RWPE2 (cell line): ENCODE data around the gene PSG6.
"Not testable (repeated sequence)": the region's sequence is repeated elsewhere in the genome, so short reads cannot be mapped to it uniquely, and the experiment has no call there.

Experiments
- ATAC-seq: fragments of 200-7000 bp; cut with Tn5 transposase; 3 replicates; pipeline ENCODE4 v1.9.1; 2021; ENCODE audit warnings: low read depth
- DNase-seq: peaks from one replicate; pipeline ENCODE4 v3.0.0-alpha.2; 2020; ENCODE audit warnings: low spot score
- H3K27ac ChIP-seq: fragments of 450-650 bp; 2 replicates; pipeline ENCODE4 v1.5.1; 2017; ENCODE audit warnings: mild to moderate bottlenecking; ENCODE audit not compliant: poor library complexity, severe bottlenecking
- H3K27me3 ChIP-seq: fragments of 250-450 bp; sonication (Bioruptor Pico); 2 replicates; pipeline ENCODE4 v1.5.1; 2021; ENCODE audit warnings: mild to moderate bottlenecking, moderate library complexity; ENCODE audit not compliant: insufficient read depth, poor library complexity, severe bottlenecking
- H3K36me3 ChIP-seq: fragments of 250-450 bp; sonication (Bioruptor Pico); 2 replicates; pipeline ENCODE4 v1.5.1; 2020; ENCODE audit warnings: low read depth, mild to moderate bottlenecking, moderate library complexity
- H3K4me1 ChIP-seq: fragments of 250-450 bp; sonication (Bioruptor Pico); 2 replicates; pipeline ENCODE4 v1.5.1; 2021; ENCODE audit warnings: mild to moderate bottlenecking, moderate library complexity; ENCODE audit not compliant: insufficient read depth, poor library complexity, severe bottlenecking
- H3K4me3 ChIP-seq: fragments of 250-450 bp; sonication (Bioruptor Pico); 2 replicates; pipeline ENCODE4 v1.5.1; 2021; ENCODE audit warnings: mild to moderate bottlenecking, moderate library complexity; ENCODE audit not compliant: severe bottlenecking
- H3K9me3 ChIP-seq: fragments of 250-450 bp; sonication (Bioruptor Pico); 2 replicates; pipeline ENCODE4 v1.5.1; 2021; ENCODE audit warnings: mild to moderate bottlenecking, moderate library complexity; ENCODE audit not compliant: severe bottlenecking
- TF ChIP-seq, protein P1 (sequence below): fragments of 450-650 bp; IDR thresholded peaks from one replicate; pipeline ENCODE4 v1.5.1; 2017; ENCODE audit warnings: mild to moderate bottlenecking, moderate library complexity; ENCODE audit not compliant: poor library complexity, severe bottlenecking

PSG6 gene

DNA sequence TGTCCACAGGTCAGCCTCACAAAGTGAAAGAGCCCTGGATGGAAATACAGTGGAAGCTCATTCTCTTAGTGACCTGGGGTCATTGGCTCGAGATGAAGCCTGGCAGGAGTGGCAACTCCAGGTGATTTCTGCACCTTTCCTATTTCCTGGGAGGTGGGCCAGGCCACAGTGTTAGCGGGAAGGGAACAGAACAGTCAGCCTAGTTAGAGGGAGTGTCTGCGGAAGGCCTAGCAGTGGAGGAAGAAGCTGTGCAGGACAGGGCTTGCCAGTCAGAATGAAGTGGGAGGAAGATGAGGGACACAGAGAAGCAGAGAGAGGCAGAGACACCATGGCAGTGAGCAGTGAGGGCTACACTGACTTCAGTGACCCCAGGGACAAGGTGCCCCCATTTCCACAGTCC lies 15.7 kb upstream of the PSG6 start:
- not testable (repeated sequence) for H3K36me3 ChIP-seq, H3K4me3 ChIP-seq, DNase-seq, ATAC-seq, H3K9me3 ChIP-seq, H3K27me3 ChIP-seq
- H3K4me1 ChIP-seq, result peaks cover 18% of the 10 kb centered on the region
- peak overlapping the region; percentile 95 for H3K27ac ChIP-seq

DNA sequence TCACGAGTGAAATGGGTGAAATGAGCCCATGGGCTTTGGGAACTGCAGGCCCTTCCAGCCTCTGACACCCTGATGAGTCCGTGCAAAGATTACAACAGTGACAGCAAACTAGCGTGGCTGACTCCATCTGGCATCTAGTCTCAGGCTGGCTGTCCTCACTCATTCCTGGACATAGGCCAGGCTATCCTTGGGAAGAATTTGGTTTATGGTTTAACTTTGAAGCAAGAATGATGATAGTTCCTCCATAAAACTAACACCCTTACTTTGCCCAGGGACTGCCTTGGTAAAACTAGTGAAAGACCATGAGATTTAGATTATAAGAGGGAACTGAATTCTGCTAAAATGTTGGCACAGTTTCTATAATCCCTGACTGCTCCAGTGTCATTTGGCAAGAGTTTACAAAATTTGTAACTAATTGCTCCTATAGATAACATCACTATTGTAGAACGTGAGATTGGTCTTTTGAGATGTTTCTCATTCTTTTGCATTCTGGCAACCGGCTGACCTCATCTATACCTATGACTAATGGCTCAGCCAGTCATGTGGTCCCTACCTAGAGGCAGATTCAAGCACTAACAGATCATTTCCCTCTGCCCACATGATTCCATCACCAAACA lies 14.9 kb upstream of the PSG6 start:
- Histone ChIP-seq H3K4me1 (peaks cover 18% of the 10 kb centered on the region), H3K27ac (peak overlapping the region; percentile 95)
- H3K36me3 ChIP-seq, ATAC-seq, DNase-seq, H3K4me3 ChIP-seq, H3K27me3 ChIP-seq, H3K9me3 ChIP-seq: not testable (repeated sequence)

- H3K4me3 ChIP-seq, H3K27me3 ChIP-seq, ATAC-seq, H3K36me3 ChIP-seq, H3K9me3 ChIP-seq, H3K27ac ChIP-seq, DNase-seq: not testable (repeated sequence)
- TF ChIP-seq, protein P1, sequence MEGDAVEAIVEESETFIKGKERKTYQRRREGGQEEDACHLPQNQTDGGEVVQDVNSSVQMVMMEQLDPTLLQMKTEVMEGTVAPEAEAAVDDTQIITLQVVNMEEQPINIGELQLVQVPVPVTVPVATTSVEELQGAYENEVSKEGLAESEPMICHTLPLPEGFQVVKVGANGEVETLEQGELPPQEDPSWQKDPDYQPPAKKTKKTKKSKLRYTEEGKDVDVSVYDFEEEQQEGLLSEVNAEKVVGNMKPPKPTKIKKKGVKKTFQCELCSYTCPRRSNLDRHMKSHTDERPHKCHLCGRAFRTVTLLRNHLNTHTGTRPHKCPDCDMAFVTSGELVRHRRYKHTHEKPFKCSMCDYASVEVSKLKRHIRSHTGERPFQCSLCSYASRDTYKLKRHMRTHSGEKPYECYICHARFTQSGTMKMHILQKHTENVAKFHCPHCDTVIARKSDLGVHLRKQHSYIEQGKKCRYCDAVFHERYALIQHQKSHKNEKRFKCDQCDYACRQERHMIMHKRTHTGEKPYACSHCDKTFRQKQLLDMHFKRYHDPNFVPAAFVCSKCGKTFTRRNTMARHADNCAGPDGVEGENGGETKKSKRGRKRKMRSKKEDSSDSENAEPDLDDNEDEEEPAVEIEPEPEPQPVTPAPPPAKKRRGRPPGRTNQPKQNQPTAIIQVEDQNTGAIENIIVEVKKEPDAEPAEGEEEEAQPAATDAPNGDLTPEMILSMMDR, result peak; percentile 81
- peaks cover 18% of the 10 kb centered on the region for H3K4me1 ChIP-seq
Measured at GRCh38 chr19:42930214-42930613, 12.5 kb upstream of the PSG6 start.

DNA sequence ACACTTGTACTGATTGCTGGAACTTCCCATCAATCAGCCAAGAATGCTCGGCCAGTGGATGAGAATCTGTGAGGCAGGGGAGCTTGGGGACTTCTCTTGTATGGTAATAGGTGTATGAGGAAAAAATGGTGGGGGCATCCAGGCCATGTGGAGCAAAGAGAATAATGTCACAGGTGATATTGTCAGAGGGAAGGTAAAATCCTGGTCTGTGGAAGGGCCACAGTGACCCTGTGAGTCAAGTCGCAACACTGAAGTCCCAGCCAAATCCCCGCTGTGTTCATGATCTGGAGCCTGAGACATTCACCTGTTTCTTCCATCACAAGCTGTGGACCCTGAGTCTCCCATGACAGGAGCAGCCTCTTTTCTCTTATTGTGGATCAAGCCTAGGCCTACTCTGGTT lies 11.2 kb upstream of the PSG6 start:
- DNase-seq (no peak), ATAC-seq (no peak)
- Histone ChIP-seq H3K36me3 (no peaks in the 10 kb centered on the region), H3K9me3 (no peaks in the 10 kb centered on the region), H3K4me1 (peaks cover 17% of the 10 kb centered on the region), H3K27ac (no peak overlapping the region), H3K4me3 (no peak overlapping the region), H3K27me3 (no peaks in the 10 kb centered on the region)
- TF ChIP-seq, protein P1, result no peak

GRCh38 chr19:42926781-42927180 lies 9.1 kb upstream of the PSG6 start:
- no peaks in the 10 kb centered on the region for H3K27me3 ChIP-seq
- H3K27ac ChIP-seq, result no peak overlapping the region
- TF ChIP-seq, protein P1, result no peak
- H3K4me1 ChIP-seq, result no peaks in the 10 kb centered on the region
- DNase-seq (no peak), ATAC-seq (no peak)
- no peaks in the 10 kb centered on the region for H3K9me3 ChIP-seq
- no peaks in the 10 kb centered on the region for H3K36me3 ChIP-seq
- H3K4me3 ChIP-seq, result no peak overlapping the region

DNA sequence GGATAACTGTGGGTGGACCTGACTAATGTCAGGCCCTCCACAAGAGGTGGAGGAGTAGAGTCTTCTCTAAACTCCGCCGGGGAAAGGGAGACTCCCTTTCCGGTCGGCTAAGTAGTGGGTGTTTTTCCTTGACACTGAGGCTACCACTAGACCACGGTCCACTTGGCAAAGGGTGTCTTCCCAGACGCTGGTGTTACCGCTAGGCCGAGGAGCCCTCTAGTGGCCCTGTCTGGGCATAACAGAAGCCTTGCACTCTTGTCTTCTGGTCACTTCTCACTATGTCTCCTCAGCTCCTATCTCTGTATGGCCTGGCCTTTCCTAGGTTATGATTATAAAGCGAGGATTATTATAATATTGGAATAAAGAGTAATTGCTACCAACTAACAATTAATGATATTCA lies 5.4 kb upstream of the PSG6 start:
- not testable (repeated sequence) for H3K36me3 ChIP-seq, DNase-seq, H3K4me1 ChIP-seq, H3K9me3 ChIP-seq, ATAC-seq, H3K27ac ChIP-seq, H3K4me3 ChIP-seq, H3K27me3 ChIP-seq
- TF ChIP-seq, protein P1, result peak; percentile 83

DNA sequence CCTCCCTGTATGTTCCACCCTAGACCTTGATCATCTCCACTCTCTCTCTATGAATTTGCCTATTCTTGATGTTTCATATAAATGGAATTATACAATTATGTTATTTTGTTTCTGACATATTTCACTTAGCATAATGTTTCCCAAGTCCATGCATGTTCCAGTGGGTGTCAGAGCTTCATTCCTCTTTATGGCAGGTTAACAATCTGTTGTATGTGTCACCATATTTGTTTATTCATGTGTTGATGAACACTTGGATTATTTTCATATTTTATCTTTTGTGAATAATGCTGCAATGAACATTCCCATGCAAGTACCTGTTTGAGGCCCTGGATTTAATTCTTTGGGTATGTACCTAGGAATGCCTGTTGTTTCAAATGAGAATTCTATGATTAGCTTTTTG lies 3.3 kb upstream of the PSG6 start:
- not testable (repeated sequence) for H3K27me3 ChIP-seq, DNase-seq, ATAC-seq, H3K36me3 ChIP-seq, H3K9me3 ChIP-seq, H3K27ac ChIP-seq, H3K4me3 ChIP-seq, H3K4me1 ChIP-seq
